Left ventricle myocardium inferior (tissue), 1 donor: ENCODE measurements around the gene IL22RA1. TPM values are rescaled to one million over a fixed set of nuclear protein-coding genes. Genes with fewer than 3 reads are reported as not detected.

Experiments
- DNase-seq: peaks from one replicate; pipeline ENCODE4 v3.0.0-alpha.2; 2020
- H3K27ac ChIP-seq: fragments of 200-600 bp; replicated peaks from 2 replicates; pipeline ENCODE4 v1.8.0; 2021
- H3K27me3 ChIP-seq: fragments of 200-600 bp; 2 replicates; pipeline ENCODE4 v1.8.0; 2021; ENCODE audit warnings: low read depth
- H3K36me3 ChIP-seq: fragments of 200-600 bp; 2 replicates; pipeline ENCODE4 v1.8.0; 2021
- H3K4me1 ChIP-seq: fragments of 200-600 bp; 2 replicates; pipeline ENCODE4 v1.8.0; 2021
- H3K4me3 ChIP-seq: fragments of 200-600 bp; 2 replicates; pipeline ENCODE4 v1.8.0; 2021; ENCODE audit warnings: mild to moderate bottlenecking, moderate library complexity
- H3K9me3 ChIP-seq: fragments of 200-600 bp; replicated peaks from 2 replicates; pipeline ENCODE4 v1.8.0; 2021
- CTCF ChIP-seq: fragments of 200-600 bp; IDR thresholded peaks from 2 replicates; pipeline ENCODE4 v1.8.0; 2021; ENCODE audit warnings: antibody characterized with exemption, mild to moderate bottlenecking, borderline replicate concordance
- intact Hi-C: fragments of 100-400 bp; cut with micrococcal nuclease; formaldehyde crosslinking; loops from one replicate; pipeline ENCODE4 v1.11.0; 2022
- total RNA-seq: library from RNA; stranded (reverse); fragmentation: NEBNext Ultra II Directional; extraction: Animal tissue kit (Norgen Biotek cat#: 25700); gene quantifications from one replicate; pipeline ENCODE4 v1.2.1, GENCODE V29; 2021
- donor health status: DM: no; HTN: yes; CAD: no; lungs with severe emphysema.

IL22RA1 gene
- total RNA-seq, 1 donor from 2014 or later: 0.14 TPM

GRCh38 chr1:24097663-24098062, 45.3 kb downstream of the IL22RA1 start:
- H3K4me3 ChIP-seq: no peak overlapping the region
- peak overlapping the region; percentile 96 for H3K27ac ChIP-seq
- H3K27me3 ChIP-seq: no peaks in the 10 kb centered on the region
- peaks cover 23% of the 10 kb centered on the region for H3K36me3 ChIP-seq
- H3K4me1 ChIP-seq: peaks cover 87% of the 10 kb centered on the region
- no peaks in the 10 kb centered on the region for H3K9me3 ChIP-seq
- TF ChIP-seq CTCF: no peak
- DNase-seq: no peak
- intact Hi-C loops: no loop called here

- TF ChIP-seq CTCF: no peak
- Histone ChIP-seq H3K4me1 (peaks cover 87% of the 10 kb centered on the region), H3K36me3 (peaks cover 30% of the 10 kb centered on the region), H3K9me3 (no peaks in the 10 kb centered on the region), H3K27ac (peak overlapping the region; percentile 96), H3K27me3 (no peaks in the 10 kb centered on the region), H3K4me3 (no peak overlapping the region)
- intact Hi-C loops: no loop called here
- no peak for DNase-seq
These were observed 46.2 kb downstream of the IL22RA1 start for GRCh38 chr1:24096739-24097103.

GRCh38 chr1:24096009-24096738, 46.8 kb downstream of the IL22RA1 start:
- H3K4me1 ChIP-seq: peaks cover 87% of the 10 kb centered on the region
- peak overlapping the region; percentile 96 for H3K27ac ChIP-seq
- no peak for TF ChIP-seq CTCF
- H3K9me3 ChIP-seq: no peaks in the 10 kb centered on the region
- intact Hi-C loops: no loop called here
- peak; percentile 69 for DNase-seq
- peak overlapping the region; percentile 12 for H3K4me3 ChIP-seq
- no peaks in the 10 kb centered on the region for H3K27me3 ChIP-seq
- H3K36me3 ChIP-seq: peaks cover 36% of the 10 kb centered on the region

GRCh38 chr1:24095140-24095859, 47.6 kb downstream of the IL22RA1 start:
- no peak for TF ChIP-seq CTCF
- intact Hi-C loops: no loop called here
- DNase-seq: no peak
- Histone ChIP-seq H3K4me1 (peaks cover 90% of the 10 kb centered on the region), H3K36me3 (peaks cover 42% of the 10 kb centered on the region), H3K27me3 (no peaks in the 10 kb centered on the region), H3K4me3 (peak overlapping the region; percentile 12), H3K9me3 (no peaks in the 10 kb centered on the region), H3K27ac (peak overlapping the region; percentile 96)

GRCh38 chr1:24094554-24094953, 48.4 kb downstream of the IL22RA1 start:
- intact Hi-C loops: no loop called here
- Histone ChIP-seq H3K36me3 (peaks cover 44% of the 10 kb centered on the region), H3K27me3 (no peaks in the 10 kb centered on the region), H3K27ac (peak overlapping the region; percentile 96), H3K4me3 (no peak overlapping the region), H3K9me3 (no peaks in the 10 kb centered on the region), H3K4me1 (peaks cover 87% of the 10 kb centered on the region)
- DNase-seq: no peak
- no peak for TF ChIP-seq CTCF
